ENCODE results near the gene RNASEH2C. TPM values are rescaled to one million over a fixed set of nuclear protein-coding genes. Genes with fewer than 3 reads are reported as not detected.

RNASEH2C gene
- total RNA-seq, 4 donors from 2014 or later, result 70.2 to 231 (median 111) TPM

- Histone ChIP-seq H3K4me1 (peaks cover 0 to 7% (median 4%) of the 10 kb centered on the region in 4 donors), H3K9me3 (no peaks in the 10 kb centered on the region), H3K27ac (no peak overlapping the region), H3K27me3 (no peaks in the 10 kb centered on the region), H3K4me3 (no peak overlapping the region), H3K36me3 (no peaks in the 10 kb centered on the region)
- 58 to 60% methylated on average over 2 to 4 of the region's 4 CpGs for WGBS, 2 donors (ENCODE audit: low coverage in 1 of 2)
- TF ChIP-seq POLR2AphosphoS5 (IDR thresholded peaks at IDR 0.05) (no peak), POLR2A (IDR thresholded peaks at IDR 0.05) (no peak), EP300 (IDR thresholded peaks at IDR 0.05; ENCODE audit: low read depth) (no peak), CTCF (IDR thresholded peaks at IDR 0.05) (no peak)
- intact Hi-C loops (cut with DNase I; ENCODE audit: low total_unique reads) (loop anchor here (10.0 kb wide), 2 partner anchors 69 to 281 kb away; partner anchors contain the start of gene SIPA1), in situ Hi-C loops (cut with MboI; ENCODE audit: low pct_ligation_motif_present in 1 of 4, low pct_unique_long_range_greater_than_20kb in 1 of 4, low sequenced_read_pairs in 3 of 4) (loop anchor here in 3 of 4 donors (25.0 kb wide), 2 partner anchors 108 to 283 kb away; no protein-coding TSS in a partner anchor)
- no peak for DNase-seq
These were observed 16.8 kb downstream of the RNASEH2C start for GRCh38 chr11:65703846-65704245.

GRCh38 chr11:65701686-65702085 is 18.9 kb downstream of the RNASEH2C start:
- peaks cover 0 to 7% (median 4%) of the 10 kb centered on the region in 4 donors for H3K4me1 ChIP-seq
- intact Hi-C loops (cut with DNase I; ENCODE audit: low total_unique reads) (loop anchor here (10.0 kb wide), 2 partner anchors 67 to 283 kb away; partner anchors contain the start of gene SIPA1), in situ Hi-C loops (cut with MboI; ENCODE audit: low pct_ligation_motif_present in 1 of 4, low pct_unique_long_range_greater_than_20kb in 1 of 4, low sequenced_read_pairs in 3 of 4) (loop anchor here in 3 of 4 donors (25.0 kb wide), 2 partner anchors 111 to 286 kb away; no protein-coding TSS in a partner anchor)
- H3K36me3 ChIP-seq, result no peaks in the 10 kb centered on the region
- no peak for DNase-seq
- 67 to 86% methylated on average over 1 of the region's 1 CpG for WGBS, 2 donors (ENCODE audit: low coverage in 1 of 2)
- no peak overlapping the region for H3K4me3 ChIP-seq
- TF ChIP-seq POLR2A (IDR thresholded peaks at IDR 0.05), result no peak
- no peak for TF ChIP-seq POLR2AphosphoS5 (IDR thresholded peaks at IDR 0.05)
- no peak for TF ChIP-seq EP300 (IDR thresholded peaks at IDR 0.05; ENCODE audit: low read depth)
- no peak for TF ChIP-seq CTCF (IDR thresholded peaks at IDR 0.05)
- no peaks in the 10 kb centered on the region for H3K9me3 ChIP-seq
- no peaks in the 10 kb centered on the region for H3K27me3 ChIP-seq
- no peak overlapping the region for H3K27ac ChIP-seq

GRCh38 chr11:65700399-65700798 is 20.2 kb downstream of the RNASEH2C start:
- Histone ChIP-seq H3K27me3 (no peaks in the 10 kb centered on the region), H3K4me1 (peaks cover 0 to 8% (median 7%) of the 10 kb centered on the region in 4 donors), H3K9me3 (no peaks in the 10 kb centered on the region), H3K36me3 (no peaks in the 10 kb centered on the region), H3K27ac (no peak overlapping the region), H3K4me3 (no peak overlapping the region)
- no peak for TF ChIP-seq POLR2A (IDR thresholded peaks at IDR 0.05)
- no peak for TF ChIP-seq CTCF (IDR thresholded peaks at IDR 0.05)
- no peak for TF ChIP-seq EP300 (IDR thresholded peaks at IDR 0.05; ENCODE audit: low read depth)
- TF ChIP-seq POLR2AphosphoS5 (IDR thresholded peaks at IDR 0.05), result no peak
- DNase-seq, result no peak
- 57 to 59% methylated on average over 3 of the region's 3 CpGs for WGBS, 2 donors (ENCODE audit: low coverage in 1 of 2)
- intact Hi-C loops (cut with DNase I; ENCODE audit: low total_unique reads) (loop anchor here (10.0 kb wide), 2 partner anchors 66 to 284 kb away; partner anchors contain the start of gene SIPA1), in situ Hi-C loops (cut with MboI; ENCODE audit: low pct_ligation_motif_present in 1 of 4, low pct_unique_long_range_greater_than_20kb in 1 of 4, low sequenced_read_pairs in 3 of 4) (loop anchor here in 3 of 4 donors (25.0 kb wide), 2 partner anchors 112 to 287 kb away; no protein-coding TSS in a partner anchor)

- Histone ChIP-seq H3K27ac (no peak overlapping the region), H3K9me3 (no peaks in the 10 kb centered on the region), H3K36me3 (no peaks in the 10 kb centered on the region), H3K4me1 (peaks cover 0 to 13% (median 6%) of the 10 kb centered on the region in 4 donors), H3K4me3 (no peak overlapping the region), H3K27me3 (no peaks in the 10 kb centered on the region)
- no peak for DNase-seq
- in situ Hi-C loops (cut with MboI; ENCODE audit: low pct_ligation_motif_present in 1 of 4, low pct_unique_long_range_greater_than_20kb in 1 of 4, low sequenced_read_pairs in 3 of 4) (loop anchor here in 1 of 4 donors (25.0 kb wide), 1 partner anchor 288 kb away; no protein-coding TSS in a partner anchor), intact Hi-C loops (cut with DNase I; ENCODE audit: low total_unique reads) (no loop called here)
- TF ChIP-seq POLR2A (IDR thresholded peaks at IDR 0.05) (no peak), POLR2AphosphoS5 (IDR thresholded peaks at IDR 0.05) (no peak), CTCF (IDR thresholded peaks at IDR 0.05) (no peak), EP300 (IDR thresholded peaks at IDR 0.05; ENCODE audit: low read depth) (no peak)
- 79% methylated on average over 7 of the region's 7 CpGs; no CpG with 5 or more reads in 1 of the 2 donors for WGBS, 2 donors (ENCODE audit: low coverage in 1 of 2)
These were observed 21.3 kb downstream of the RNASEH2C start for GRCh38 chr11:65699306-65699705.
